Uterus (tissue), 4 donors: ENCODE results near the gene PILRB. TPM values are rescaled to one million over a fixed set of nuclear protein-coding genes. Genes with fewer than 3 reads are reported as not detected.

Experiments
- DNase-seq, 2 donors: peaks; one replicate each; pipeline ENCODE4 v3.0.0-alpha.2; 2019 to 2020
- H3K27ac ChIP-seq, 2 donors: fragments of 200-600 bp; sonication (generic); 1 replicate in 1 of 2; 2 replicates in 1 of 2; pipeline ENCODE4 v1.5.1; 2016 to 2018
- H3K27me3 ChIP-seq, 2 donors: fragments of 200-600 bp; sonication (generic); one replicate each; pipeline ENCODE4 v1.5.1; 2018 to 2019; ENCODE audit warnings: control low read depth in 1 of 2
- H3K36me3 ChIP-seq, 2 donors: fragments of 200-600 bp; sonication (generic); one replicate each; pipeline ENCODE4 v1.5.1; 2019; ENCODE audit warnings: control low read depth in 1 of 2
- H3K4me1 ChIP-seq, 2 donors: fragments of 200-600 bp; sonication (generic); one replicate each; pipeline ENCODE4 v1.5.1; 2018 to 2019; ENCODE audit warnings: control low read depth in 1 of 2
- H3K4me3 ChIP-seq, 2 donors: fragments of 200-600 bp; sonication (generic); 1 replicate in 1 of 2; 2 replicates in 1 of 2; pipeline ENCODE4 v1.5.1; 2018 to 2019; ENCODE audit warnings: mild to moderate bottlenecking in 1 of 2
- H3K9me3 ChIP-seq, 2 donors: fragments of 200-600 bp; sonication (generic); one replicate each; pipeline ENCODE4 v1.5.1; 2019; ENCODE audit warnings: control low read depth in 1 of 2
- POLR2A ChIP-seq, 2 donors: fragments of 450-650 bp; IDR thresholded peaks; one replicate each; pipeline ENCODE4 v1.6.1; 2016; ENCODE audit warnings: antibody characterized with exemption in 2 of 2, mild to moderate bottlenecking in 1 of 2, moderate library complexity in 1 of 2
- intact Hi-C: fragments of 100-400 bp; cut with DNase I; formaldehyde crosslinking; loops from one replicate; pipeline ENCODE4 v1.15.1; 2023; ENCODE audit warnings: low total_unique reads
- total RNA-seq, 4 donors: library from RNA; depleted of rRNA in 3 of 4; stranded (reverse); fragments of >200 nt in 3 of 4; gene quantifications; one replicate each; pipeline versions ENCODE4 v1.1.0 to v1.2.4, GENCODE V29; 2014 to 2023
- TF ChIP-seq, protein P1 (sequence below), 4 experiments: fragments of 200-600 bp in 2 of 4; fragments of 450-650 bp in 2 of 4; sonication (generic) in 2 of 4; IDR thresholded peaks; one replicate each; pipeline ENCODE4 v1.5.1; 2016 to 2019; ENCODE audit warnings: antibody characterized with exemption in 4 of 4, mild to moderate bottlenecking in 2 of 4, moderate library complexity in 1 of 4
- donor health status: DM: yes; HTN: yes; CAD: no.

PILRB gene
- total RNA-seq, 4 donors from 2014 or later, result 13.4 to 66.1 (median 56.3) TPM

DNA sequence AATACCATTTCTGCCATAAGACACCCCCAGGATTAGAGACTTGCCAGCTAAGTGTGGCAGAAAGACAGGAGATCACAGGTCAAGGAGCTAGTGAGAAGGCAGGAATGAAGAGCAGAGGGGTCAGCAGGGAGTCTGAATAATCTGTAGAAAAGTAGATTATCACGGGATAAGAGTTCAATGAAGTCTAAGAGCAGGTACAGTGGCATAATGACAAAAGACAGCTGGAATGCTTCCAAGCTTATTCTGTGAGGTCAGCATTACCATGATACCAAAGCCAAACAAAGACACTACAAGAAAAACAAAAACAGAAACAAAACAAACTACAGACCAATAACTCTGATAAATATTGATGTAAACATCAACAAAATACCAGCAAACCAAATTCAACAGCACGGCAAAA, 36.2 kb downstream of the PILRB start:
- H3K4me3 ChIP-seq, result no peak overlapping the region
- intact Hi-C loops, result no loop called here
- no peaks in the 10 kb centered on the region for H3K9me3 ChIP-seq
- H3K27me3 ChIP-seq, result no peaks in the 10 kb centered on the region
- no peak for DNase-seq
- TF ChIP-seq, protein P1, sequence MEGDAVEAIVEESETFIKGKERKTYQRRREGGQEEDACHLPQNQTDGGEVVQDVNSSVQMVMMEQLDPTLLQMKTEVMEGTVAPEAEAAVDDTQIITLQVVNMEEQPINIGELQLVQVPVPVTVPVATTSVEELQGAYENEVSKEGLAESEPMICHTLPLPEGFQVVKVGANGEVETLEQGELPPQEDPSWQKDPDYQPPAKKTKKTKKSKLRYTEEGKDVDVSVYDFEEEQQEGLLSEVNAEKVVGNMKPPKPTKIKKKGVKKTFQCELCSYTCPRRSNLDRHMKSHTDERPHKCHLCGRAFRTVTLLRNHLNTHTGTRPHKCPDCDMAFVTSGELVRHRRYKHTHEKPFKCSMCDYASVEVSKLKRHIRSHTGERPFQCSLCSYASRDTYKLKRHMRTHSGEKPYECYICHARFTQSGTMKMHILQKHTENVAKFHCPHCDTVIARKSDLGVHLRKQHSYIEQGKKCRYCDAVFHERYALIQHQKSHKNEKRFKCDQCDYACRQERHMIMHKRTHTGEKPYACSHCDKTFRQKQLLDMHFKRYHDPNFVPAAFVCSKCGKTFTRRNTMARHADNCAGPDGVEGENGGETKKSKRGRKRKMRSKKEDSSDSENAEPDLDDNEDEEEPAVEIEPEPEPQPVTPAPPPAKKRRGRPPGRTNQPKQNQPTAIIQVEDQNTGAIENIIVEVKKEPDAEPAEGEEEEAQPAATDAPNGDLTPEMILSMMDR (IDR thresholded peaks at IDR 0.05), result no peak
- TF ChIP-seq POLR2A (IDR thresholded peaks at IDR 0.05), result no peak
- H3K27ac ChIP-seq, result no peak overlapping the region
- no peaks in the 10 kb centered on the region for H3K36me3 ChIP-seq
- H3K4me1 ChIP-seq, result no peaks in the 10 kb centered on the region

DNA sequence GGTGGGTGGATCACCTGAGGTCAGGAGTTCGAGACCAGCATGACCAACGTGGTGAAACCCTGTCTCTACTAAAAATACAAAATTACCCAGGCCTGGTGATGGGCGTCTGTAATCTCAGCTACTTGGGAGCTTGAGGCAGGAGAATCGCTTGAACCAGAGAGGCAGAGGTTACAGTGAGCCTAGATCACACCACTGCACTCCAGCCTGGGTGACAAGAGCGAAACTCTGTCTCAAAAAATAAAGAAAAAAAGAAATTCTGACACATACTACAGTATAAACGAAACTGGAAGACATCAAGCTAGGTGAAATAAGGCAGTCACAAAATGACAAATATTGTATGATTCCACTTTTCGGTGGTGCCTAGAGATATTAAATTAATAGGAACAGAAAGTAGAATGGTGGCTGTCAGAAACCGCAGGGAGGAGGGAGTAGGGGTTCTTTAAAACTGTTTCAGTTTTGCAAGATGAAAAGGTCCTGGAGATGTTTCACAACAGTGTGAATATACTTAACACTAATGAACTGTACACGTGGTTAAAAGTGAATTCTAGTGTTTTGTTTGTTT, 38.6 kb downstream of the PILRB start:
- no peak for TF ChIP-seq POLR2A (IDR thresholded peaks at IDR 0.05)
- TF ChIP-seq, protein P1 (IDR thresholded peaks at IDR 0.05), result no peak
- Histone ChIP-seq H3K4me1 (no peaks in the 10 kb centered on the region), H3K27ac (no peak overlapping the region), H3K4me3 (no peak overlapping the region), H3K27me3 (no peaks in the 10 kb centered on the region), H3K36me3 (no peaks in the 10 kb centered on the region), H3K9me3 (no peaks in the 10 kb centered on the region)
- intact Hi-C loops, result no loop called here
- no peak for DNase-seq

DNA sequence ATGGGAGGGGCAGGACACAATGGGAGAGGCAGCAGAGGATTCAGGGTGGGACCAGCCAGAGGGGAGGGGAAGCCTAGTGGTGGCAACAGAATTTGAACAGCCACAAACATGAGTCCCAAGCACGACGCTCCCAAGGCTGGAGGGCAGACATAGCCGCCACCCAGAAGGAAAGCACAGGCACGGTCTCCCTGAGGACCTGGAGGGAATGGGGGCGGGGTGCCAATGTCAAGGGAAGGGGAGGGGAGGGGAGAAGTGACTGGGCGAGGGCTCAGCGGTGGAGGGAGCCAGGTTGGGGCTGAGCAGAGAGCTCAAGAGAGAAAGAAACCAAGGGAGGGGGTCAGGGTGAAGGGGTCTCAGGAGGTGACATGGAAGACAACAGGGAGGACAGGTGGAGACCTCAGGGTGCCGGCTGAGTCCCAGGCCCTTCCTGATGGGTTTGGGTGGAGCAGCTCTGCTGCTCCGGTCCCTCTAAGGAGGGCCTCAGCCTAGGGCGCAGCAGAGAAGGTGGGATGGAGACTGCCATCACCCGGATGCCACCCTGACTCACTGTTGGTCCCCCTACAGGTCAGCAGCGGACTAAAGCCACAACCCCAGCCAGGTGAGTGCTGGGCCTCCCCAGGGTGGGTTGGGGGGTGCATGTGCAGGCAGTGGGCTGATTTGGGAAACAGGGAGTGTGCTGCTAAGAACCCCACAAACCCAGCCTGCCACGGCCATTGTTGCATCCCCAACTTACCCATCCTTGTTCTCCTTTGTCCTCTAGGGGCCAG, 39.6 kb downstream of the PILRB start:
- Histone ChIP-seq H3K36me3 (no peaks in the 10 kb centered on the region), H3K27me3 (no peaks in the 10 kb centered on the region), H3K4me1 (no peaks in the 10 kb centered on the region), H3K4me3 (no peak overlapping the region), H3K9me3 (no peaks in the 10 kb centered on the region), H3K27ac (no peak overlapping the region)
- DNase-seq, result no peak
- intact Hi-C loops, result no loop called here
- TF ChIP-seq, protein P1 (IDR thresholded peaks at IDR 0.05), result no peak
- no peak for TF ChIP-seq POLR2A (IDR thresholded peaks at IDR 0.05)

DNA sequence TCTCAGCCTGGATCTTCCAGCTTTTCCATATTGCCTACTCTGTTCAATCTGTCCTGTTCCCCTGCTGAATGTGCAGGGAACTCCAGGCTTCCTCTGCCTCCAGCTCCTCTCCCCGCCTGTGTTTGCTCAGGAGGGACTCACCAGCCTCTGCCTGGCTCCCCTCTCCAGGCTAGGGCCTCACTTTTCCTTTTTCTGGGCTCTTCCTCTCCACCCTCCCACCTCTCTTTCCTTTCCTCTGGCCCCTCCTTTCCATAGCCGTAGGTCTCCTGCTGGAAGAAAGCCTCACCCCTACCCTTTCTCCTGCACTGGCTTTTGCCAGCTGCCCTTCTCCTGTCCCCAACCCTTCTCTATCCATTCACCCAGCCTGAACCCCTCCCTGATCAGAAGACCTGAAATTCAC, 40.3 kb downstream of the PILRB start:
- Histone ChIP-seq H3K9me3 (no peaks in the 10 kb centered on the region), H3K36me3 (no peaks in the 10 kb centered on the region), H3K4me1 (no peaks in the 10 kb centered on the region), H3K4me3 (no peak overlapping the region), H3K27me3 (no peaks in the 10 kb centered on the region), H3K27ac (no peak overlapping the region)
- intact Hi-C loops, result no loop called here
- TF ChIP-seq POLR2A (IDR thresholded peaks at IDR 0.05), result no peak
- TF ChIP-seq, protein P1 (IDR thresholded peaks at IDR 0.05), result no peak
- DNase-seq, result no peak

DNA sequence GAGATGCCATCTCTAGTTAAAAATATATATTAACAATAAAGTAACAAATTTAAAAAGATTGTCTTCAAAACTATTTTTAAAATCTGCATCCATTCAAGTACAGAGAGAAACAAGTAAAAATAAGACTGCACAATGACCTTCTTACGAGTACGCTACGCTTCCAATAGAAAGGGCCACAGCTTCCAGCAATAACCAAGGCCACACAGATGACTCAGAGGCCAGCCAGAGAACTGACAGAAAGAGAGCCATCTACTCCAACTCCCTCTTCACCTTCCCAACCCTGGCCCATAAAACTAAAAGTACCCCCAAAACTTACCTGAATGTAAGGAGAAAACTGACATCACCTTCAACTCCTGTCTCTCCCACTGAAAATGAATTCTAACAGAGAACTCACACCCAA, 42.1 kb downstream of the PILRB start:
- TF ChIP-seq, protein P1 (IDR thresholded peaks at IDR 0.05), result no peak
- no peak for TF ChIP-seq POLR2A (IDR thresholded peaks at IDR 0.05)
- no peaks in the 10 kb centered on the region for H3K9me3 ChIP-seq
- no peaks in the 10 kb centered on the region for H3K27me3 ChIP-seq
- no peaks in the 10 kb centered on the region for H3K4me1 ChIP-seq
- no peak overlapping the region for H3K27ac ChIP-seq
- no peaks in the 10 kb centered on the region for H3K36me3 ChIP-seq
- no peak for DNase-seq
- no peak overlapping the region for H3K4me3 ChIP-seq
- intact Hi-C loops, result no loop called here
